ENCODE data around the gene ANXA4. TPM values are rescaled to one million over a fixed set of nuclear protein-coding genes. Genes with fewer than 3 reads are reported as not detected.

The ANXA4 gene
- total and polyA plus RNA-seq, 2 of the 13 experiments (the other 11 are each of a cell fraction or from before 2014, with no cell fraction given), result 155 to 168 TPM

DNA sequence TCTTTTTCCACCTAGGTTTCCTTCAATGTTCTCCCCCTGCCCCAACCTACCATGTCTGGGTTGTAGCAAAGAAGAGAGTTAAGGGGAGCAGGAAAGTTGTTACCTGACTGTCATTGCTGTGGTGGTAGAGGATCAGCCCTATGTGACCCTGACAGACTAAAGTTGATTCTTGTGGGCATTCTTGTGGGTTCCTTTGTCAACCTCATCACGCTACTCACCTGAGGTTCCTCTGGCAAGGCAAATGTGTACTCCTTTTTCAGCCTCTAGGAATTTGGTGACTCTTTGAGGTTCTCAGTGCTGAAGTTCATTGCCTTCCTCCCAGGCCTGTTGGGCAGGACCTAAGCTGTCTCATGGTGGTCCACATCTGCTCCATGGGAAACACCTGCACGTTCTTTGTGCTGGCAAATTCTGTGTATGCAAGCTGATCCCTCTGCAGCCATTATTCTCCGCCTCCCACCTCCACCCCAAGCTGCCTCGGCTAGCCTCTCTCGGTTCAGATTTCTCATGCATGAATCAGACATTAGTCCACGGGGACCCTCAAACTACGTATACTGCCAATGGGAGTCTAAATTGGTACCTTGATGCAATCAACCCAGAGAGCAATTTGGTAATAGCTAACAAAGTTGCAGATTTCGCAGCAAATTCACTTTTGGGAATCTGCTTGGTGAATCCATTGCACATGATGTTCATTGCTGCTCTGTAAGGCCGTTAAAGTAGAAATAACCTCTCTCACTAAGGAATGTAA lies 86.0 kb downstream of the ANXA4 start (continued):
- TF ChIP-seq, protein P1, sequence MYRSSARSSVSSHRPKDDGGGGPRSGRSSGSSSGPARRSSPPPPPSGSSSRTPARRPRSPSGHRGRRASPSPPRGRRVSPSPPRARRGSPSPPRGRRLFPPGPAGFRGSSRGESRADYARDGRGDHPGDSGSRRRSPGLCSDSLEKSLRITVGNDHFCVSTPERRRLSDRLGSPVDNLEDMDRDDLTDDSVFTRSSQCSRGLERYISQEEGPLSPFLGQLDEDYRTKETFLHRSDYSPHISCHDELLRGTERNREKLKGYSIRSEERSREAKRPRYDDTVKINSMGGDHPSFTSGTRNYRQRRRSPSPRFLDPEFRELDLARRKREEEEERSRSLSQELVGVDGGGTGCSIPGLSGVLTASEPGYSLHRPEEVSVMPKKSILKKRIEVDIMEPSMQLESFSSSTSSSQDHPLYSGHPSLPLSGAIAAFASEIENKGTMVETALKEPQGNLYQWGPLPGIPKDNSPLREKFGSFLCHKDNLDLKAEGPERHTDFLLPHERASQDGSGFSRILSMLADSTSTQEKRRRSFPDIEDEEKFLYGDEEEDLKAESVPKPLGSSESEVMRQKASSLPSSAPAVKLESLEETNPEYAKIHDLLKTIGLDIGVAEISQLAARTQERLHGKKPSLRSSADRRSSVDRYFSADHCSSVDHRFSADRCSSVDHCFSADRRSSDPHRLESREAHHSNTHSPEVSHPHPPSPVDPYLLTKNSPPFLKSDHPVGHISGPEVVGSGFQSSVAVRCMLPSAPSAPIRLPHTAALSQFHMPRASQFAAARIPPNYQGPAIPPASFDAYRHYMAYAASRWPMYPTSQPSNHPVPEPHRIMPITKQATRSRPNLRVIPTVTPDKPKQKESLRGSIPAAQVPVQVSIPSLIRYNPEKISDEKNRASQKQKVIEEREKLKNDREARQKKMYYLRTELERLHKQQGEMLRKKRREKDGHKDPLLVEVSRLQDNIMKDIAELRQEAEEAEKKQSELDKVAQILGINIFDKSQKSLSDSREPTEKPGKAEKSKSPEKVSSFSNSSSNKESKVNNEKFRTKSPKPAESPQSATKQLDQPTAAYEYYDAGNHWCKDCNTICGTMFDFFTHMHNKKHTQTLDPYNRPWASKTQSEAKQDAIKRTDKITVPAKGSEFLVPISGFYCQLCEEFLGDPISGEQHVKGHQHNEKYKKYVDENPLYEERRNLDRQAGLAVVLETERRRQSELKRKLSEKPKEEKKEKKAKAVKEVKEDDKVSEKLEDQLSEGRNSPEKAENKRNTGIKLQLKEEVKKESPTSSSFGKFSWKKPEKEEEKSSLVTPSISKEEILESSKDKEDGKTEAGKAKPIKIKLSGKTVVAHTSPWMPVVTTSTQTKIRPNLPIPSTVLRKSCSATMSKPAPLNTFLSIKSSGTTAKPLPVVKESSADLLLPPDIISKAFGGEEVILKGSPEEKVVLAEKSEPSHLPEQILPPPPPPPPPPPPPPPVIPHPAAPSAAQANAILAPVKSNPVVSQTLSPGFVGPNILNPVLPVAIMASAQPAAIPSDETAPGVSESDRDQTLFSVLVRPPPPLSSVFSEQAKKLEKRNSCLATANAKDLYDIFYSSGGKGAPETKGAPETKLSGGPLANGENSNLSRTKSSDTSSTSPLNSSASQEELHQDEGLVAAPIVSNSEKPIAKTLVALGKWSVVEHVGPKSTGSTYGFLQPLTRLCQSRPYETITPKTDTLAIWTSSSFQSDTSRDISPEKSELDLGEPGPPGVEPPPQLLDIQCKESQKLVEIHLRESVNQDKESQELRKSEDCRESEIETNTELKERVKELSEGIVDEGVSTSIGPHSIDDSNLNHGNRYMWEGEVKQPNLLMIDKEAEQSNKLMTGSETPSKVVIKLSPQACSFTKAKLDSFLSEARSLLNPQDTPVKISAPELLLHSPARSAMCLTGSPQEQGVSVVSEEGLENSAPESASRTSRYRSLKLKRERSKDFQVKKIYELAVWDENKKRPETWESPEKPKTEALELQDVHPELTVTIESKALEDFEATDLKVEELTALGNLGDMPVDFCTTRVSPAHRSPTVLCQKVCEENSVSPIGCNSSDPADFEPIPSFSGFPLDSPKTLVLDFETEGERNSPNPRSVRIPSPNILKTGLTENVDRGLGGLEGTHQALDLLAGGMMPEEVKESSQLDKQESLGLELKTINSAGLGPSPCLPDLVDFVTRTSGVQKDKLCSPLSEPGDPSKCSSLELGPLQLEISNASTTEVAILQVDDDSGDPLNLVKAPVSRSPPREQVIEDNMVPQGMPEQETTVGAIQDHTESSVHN (CRISPR knock-in tag; IDR thresholded peaks at IDR 0.05), result 0 out of 2 replicates have a peak, but pooled peaks have one; percentile 40
- TF ChIP-seq HOXA7 (CRISPR knock-in tag; IDR thresholded peaks at IDR 0.05) (peak; percentile 77; the same call in 1 of the 2 replicates), TGIF2 (CRISPR knock-in tag; IDR thresholded peaks at IDR 0.05) (no peak), RBM22 (optimal IDR thresholded peaks at IDR 0.05; ENCODE audit: low read length) (peak; percentile 66), SP140L (CRISPR knock-in tag; IDR thresholded peaks at IDR 0.05; ENCODE audit: borderline replicate concordance) (no peak), ZC3H13 (CRISPR knock-in tag; IDR thresholded peaks at IDR 0.05) (0 out of 2 replicates have a peak, but pooled peaks have one; percentile 40)

All from HepG2 (cell line).